Measurements from ENCODE around the gene HNRNPK.

DNA sequence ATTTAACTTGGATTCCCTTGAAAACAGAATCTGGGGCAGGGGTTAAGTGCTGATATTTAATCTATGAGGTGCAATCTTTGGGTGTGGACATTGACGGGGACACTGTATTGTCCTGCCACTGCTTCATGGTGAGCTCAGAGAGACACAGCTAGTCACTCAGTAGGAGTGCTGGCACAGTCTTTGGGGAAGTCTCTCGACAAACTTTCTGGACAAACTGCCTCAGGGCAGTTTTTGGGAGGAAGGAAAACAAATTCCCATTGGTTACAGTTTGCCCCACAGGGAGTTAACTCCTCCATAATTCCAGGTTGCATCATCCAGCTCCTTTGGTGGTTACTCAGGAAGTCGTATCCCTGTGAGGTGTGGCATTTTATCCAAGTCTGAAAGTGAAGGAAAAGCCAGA lies 17.9 kb downstream of the HNRNPK start:
- TF ChIP-seq ZNF416 (CRISPR knock-in tag; IDR thresholded peaks at IDR 0.05) (no peak), CTCF (IDR thresholded peaks at IDR 0.05) (no peak), ZNF396 (CRISPR knock-in tag; IDR thresholded peaks at IDR 0.05; ENCODE audit: borderline replicate concordance) (no peak), ZNF121 (CRISPR knock-in tag; IDR thresholded peaks at IDR 0.05) (no peak), MYBL2 (CRISPR knock-in tag; IDR thresholded peaks at IDR 0.05) (no peak), ZNF512 (CRISPR knock-in tag; IDR thresholded peaks at IDR 0.05; ENCODE audit: borderline replicate concordance) (no peak), AFF4 (CRISPR knock-in tag; IDR thresholded peaks at IDR 0.05; ENCODE audit: borderline replicate concordance) (no peak)
